Right atrium auricular region (tissue), 2 donors: ENCODE results near the gene TPI1. TPM values are rescaled to one million over a fixed set of nuclear protein-coding genes. Genes with fewer than 3 reads are reported as not detected.

ENCODE experiments used
- DNase-seq: peaks from one replicate; pipeline ENCODE4 v3.0.0-alpha.2; 2019; ENCODE audit warnings: low spot score
- H3K27ac ChIP-seq, 2 donors: fragments of 200-600 bp; sonication (generic); 1 replicate in 1 of 2; 2 replicates in 1 of 2; pipeline ENCODE4 v1.5.1; 2016 to 2019
- H3K27me3 ChIP-seq, 2 donors: fragments of 200-600 bp; sonication (generic); one replicate each; pipeline versions ENCODE4 v1.5.1 to v1.6.0; 2017 to 2019
- H3K36me3 ChIP-seq: fragments of 200-600 bp; sonication (generic); one replicate; pipeline ENCODE4 v1.5.1; 2016
- H3K4me1 ChIP-seq, 2 donors: fragments of 200-600 bp; sonication (generic); one replicate each; pipeline versions ENCODE4 v1.5.1 to v1.6.0; 2017 to 2019
- H3K4me3 ChIP-seq, 2 donors: fragments of 200-600 bp; sonication (generic); 1 replicate in 1 of 2; 2 replicates in 1 of 2; pipeline ENCODE4 v1.5.1; 2017 to 2019; ENCODE audit warnings: mild to moderate bottlenecking in 1 of 2, moderate library complexity in 1 of 2
- H3K9me3 ChIP-seq, 2 donors: fragments of 200-600 bp; sonication (generic); one replicate each; pipeline ENCODE4 v1.5.1; 2019
- CTCF ChIP-seq, 2 donors: fragments of 200-600 bp; sonication (generic); IDR thresholded peaks; one replicate each; pipeline ENCODE4 v1.5.1; 2019; ENCODE audit warnings: antibody characterized with exemption in 2 of 2
- total RNA-seq, 2 donors: library from RNA; depleted of rRNA; stranded (reverse); fragments of >200 nt; gene quantifications; one replicate each; pipeline ENCODE4 v1.1.0, GENCODE V29; 2016

The TPI1 gene
- total RNA-seq, 2 donors from 2014 or later, result 755 to 842 TPM

- Histone ChIP-seq H3K27me3 (no peaks in the 10 kb centered on the region), H3K36me3 (peaks cover 17% of the 10 kb centered on the region), H3K9me3 (no peaks in the 10 kb centered on the region), H3K27ac (peak within 1 kb of the TSS; percentile 97), H3K4me3 (peak within 1 kb of the TSS; percentile 68 to 85), H3K4me1 (peaks cover 0 to 15% of the 10 kb centered on the region in 2 donors)
- DNase-seq, result peak; percentile 99
- no peak for TF ChIP-seq CTCF (IDR thresholded peaks at IDR 0.05)
These were observed 15.2 kb upstream of the TPI1 start, which contains the start of gene USP5 for GRCh38 chr12:6851921-6852650. Gene USP5 (plus strand): TSS chr12:6852150. CDS start chr12:6852180, 30 bp downstream.

- H3K36me3 ChIP-seq, result peaks cover 20% of the 10 kb centered on the region
- H3K27ac ChIP-seq, result peak overlapping the region; percentile 60 to 97
- DNase-seq, result no peak
- peak overlapping the region; percentile 68 to 85 for H3K4me3 ChIP-seq
- TF ChIP-seq CTCF (IDR thresholded peaks at IDR 0.05), result no peak
- H3K4me1 ChIP-seq, result peaks cover 0 to 15% of the 10 kb centered on the region in 2 donors
- no peaks in the 10 kb centered on the region for H3K9me3 ChIP-seq
- H3K27me3 ChIP-seq, result no peaks in the 10 kb centered on the region
These were observed 14.5 kb upstream of the TPI1 start for GRCh38 chr12:6852651-6853354.

GRCh38 chr12:6853626-6854025 lies 13.7 kb upstream of the TPI1 start:
- no peak for DNase-seq
- H3K9me3 ChIP-seq, result no peaks in the 10 kb centered on the region
- peaks cover 0 to 15% of the 10 kb centered on the region in 2 donors for H3K4me1 ChIP-seq
- no peak for TF ChIP-seq CTCF (IDR thresholded peaks at IDR 0.05)
- peak overlapping the region in 1 of 2 donors; percentile 97 for H3K27ac ChIP-seq
- H3K27me3 ChIP-seq, result no peaks in the 10 kb centered on the region
- H3K36me3 ChIP-seq, result peaks cover 28% of the 10 kb centered on the region
- no peak overlapping the region for H3K4me3 ChIP-seq

- TF ChIP-seq CTCF (IDR thresholded peaks at IDR 0.05), result no peak
- H3K27ac ChIP-seq, result no peak overlapping the region
These were observed 13.3 kb upstream of the TPI1 start for GRCh38 chr12:6854036-6854435.

GRCh38 chr12:6855322-6855721 lies 12.0 kb upstream of the TPI1 start:
- H3K27ac ChIP-seq, result no peak overlapping the region
- no peaks in the 10 kb centered on the region for H3K9me3 ChIP-seq
- H3K27me3 ChIP-seq, result no peaks in the 10 kb centered on the region
- H3K4me1 ChIP-seq, result peaks cover 0 to 15% of the 10 kb centered on the region in 2 donors
- no peak for TF ChIP-seq CTCF (IDR thresholded peaks at IDR 0.05)
- H3K4me3 ChIP-seq, result no peak overlapping the region
- DNase-seq, result no peak
- peaks cover 45% of the 10 kb centered on the region for H3K36me3 ChIP-seq

More at GRCh38 chr12:6854036-6854435, 13.3 kb upstream of the TPI1 start:
- Histone ChIP-seq H3K9me3 (no peaks in the 10 kb centered on the region), H3K4me3 (no peak overlapping the region), H3K36me3 (peaks cover 32% of the 10 kb centered on the region), H3K4me1 (peaks cover 0 to 15% of the 10 kb centered on the region in 2 donors), H3K27me3 (no peaks in the 10 kb centered on the region)
- no peak for DNase-seq
